Neuron (in vitro differentiated cells): ENCODE results near the gene PRKCE.

Source experiments
- H2AFZ ChIP-seq: one replicate; pipeline ENCODE4 v1.6.1; 2013; ENCODE audit warnings: low read depth, mild to moderate bottlenecking, inconsistent platforms, low read length, moderate library complexity
- H3K27me3 ChIP-seq: one replicate; pipeline ENCODE4 v1.6.1; 2013; ENCODE audit warnings: low read length; ENCODE audit not compliant: insufficient read depth
- H3K36me3 ChIP-seq: one replicate; pipeline ENCODE4 v1.6.1; 2013; ENCODE audit warnings: low read length; ENCODE audit not compliant: insufficient read depth
- H3K4me1 ChIP-seq: one replicate; pipeline ENCODE4 v1.6.1; 2013; ENCODE audit warnings: low read length; ENCODE audit not compliant: insufficient read depth
- H3K4me3 ChIP-seq: 2 replicates; pipeline ENCODE4 v1.5.1; 2013; ENCODE audit warnings: mild to moderate bottlenecking, low read length, moderate library complexity
- H3K9me3 ChIP-seq: one replicate; pipeline ENCODE4 v1.6.1; 2013; ENCODE audit warnings: low read length

PRKCE gene

DNA sequence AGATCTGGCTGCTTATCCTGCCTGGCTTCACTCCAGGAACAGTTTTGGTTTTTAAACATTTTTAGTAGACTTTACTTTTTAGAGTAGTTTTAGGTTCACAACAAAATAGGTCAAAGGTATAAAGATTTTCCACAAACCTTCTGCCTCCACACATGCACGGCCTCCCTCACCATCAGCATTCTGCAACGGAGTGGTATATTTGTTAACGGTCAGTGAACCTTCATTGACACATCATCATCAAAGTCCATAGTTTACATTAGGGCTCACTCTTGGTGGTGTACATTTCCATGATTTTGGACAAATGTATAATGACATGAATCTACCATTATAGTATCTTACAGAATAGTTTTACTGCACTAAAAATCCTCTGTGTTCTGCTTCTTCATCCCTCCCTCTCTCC, 342.6 kb downstream of the PRKCE start:
- Histone ChIP-seq H3K4me1 (no peaks in the 10 kb centered on the region), H2AFZ (no peak overlapping the region), H3K27me3 (no peaks in the 10 kb centered on the region)

DNA sequence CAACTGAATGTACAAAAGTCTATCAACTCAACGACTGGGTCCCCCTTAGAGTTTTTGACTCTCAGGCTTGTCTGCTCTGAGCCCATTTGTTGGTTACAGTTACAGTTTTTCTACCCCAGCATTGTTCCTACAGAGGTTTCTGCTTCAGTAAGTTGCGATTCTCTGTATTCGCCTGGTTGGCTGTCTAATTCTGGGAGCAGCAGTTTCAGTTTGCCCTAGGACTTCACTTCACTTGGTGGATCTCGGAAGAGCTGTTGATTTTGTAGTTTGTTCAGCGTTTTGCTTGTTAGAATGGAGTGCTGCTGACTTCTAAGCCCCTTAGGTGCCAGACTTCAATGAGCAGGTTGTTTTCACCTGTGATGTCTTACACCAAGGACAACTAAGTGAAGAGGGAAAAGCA, 349.2 kb downstream of the PRKCE start:
- Histone ChIP-seq H3K27me3 (no peaks in the 10 kb centered on the region), H3K4me1 (no peaks in the 10 kb centered on the region), H2AFZ (no peak overlapping the region), H3K4me3 (no peak overlapping the region), H3K36me3 (peaks cover 11% of the 10 kb centered on the region), H3K9me3 (no peaks in the 10 kb centered on the region)

More for the DNA sequence above, 342.6 kb downstream of the PRKCE start:
- Histone ChIP-seq H3K36me3 (no peaks in the 10 kb centered on the region), H3K9me3 (no peaks in the 10 kb centered on the region), H3K4me3 (no peak overlapping the region)

- Histone ChIP-seq H3K36me3 (peaks cover 11% of the 10 kb centered on the region), H3K4me3 (no peak overlapping the region), H3K4me1 (no peaks in the 10 kb centered on the region), H2AFZ (no peak overlapping the region), H3K9me3 (no peaks in the 10 kb centered on the region), H3K27me3 (no peaks in the 10 kb centered on the region)
Observed at GRCh38 chr2:46001290-46001689, 349.8 kb downstream of the PRKCE start.

GRCh38 chr2:46001741-46002506, 350.4 kb downstream of the PRKCE start:
- Histone ChIP-seq H3K9me3 (no peaks in the 10 kb centered on the region), H3K4me1 (no peaks in the 10 kb centered on the region), H2AFZ (no peak overlapping the region), H3K36me3 (peaks cover 11% of the 10 kb centered on the region), H3K4me3 (no peak overlapping the region), H3K27me3 (no peaks in the 10 kb centered on the region)

DNA sequence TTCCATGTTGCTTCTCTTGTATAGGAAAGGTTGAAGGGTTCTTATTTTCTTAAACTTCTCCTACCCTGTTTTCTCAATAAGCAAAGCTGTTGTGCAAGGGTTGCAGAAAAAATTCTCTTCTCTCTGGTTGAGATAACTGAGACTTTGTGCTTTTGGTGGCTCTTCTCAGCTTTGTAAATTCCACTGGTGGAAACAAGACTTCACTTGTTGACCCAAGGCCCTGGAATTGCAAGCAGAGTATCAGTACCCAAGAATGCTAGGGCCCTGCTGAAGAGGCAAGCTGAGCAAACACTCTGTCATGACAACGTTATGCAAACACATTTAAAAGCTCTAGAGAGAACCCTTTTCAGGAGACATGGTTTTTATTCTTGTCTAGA, 351.0 kb downstream of the PRKCE start:
- H3K36me3 ChIP-seq = peaks cover 11% of the 10 kb centered on the region
- no peaks in the 10 kb centered on the region for H3K4me1 ChIP-seq
- H3K27me3 ChIP-seq = no peaks in the 10 kb centered on the region
- H3K4me3 ChIP-seq = no peak overlapping the region
- no peak overlapping the region for H2AFZ ChIP-seq
- no peaks in the 10 kb centered on the region for H3K9me3 ChIP-seq

DNA sequence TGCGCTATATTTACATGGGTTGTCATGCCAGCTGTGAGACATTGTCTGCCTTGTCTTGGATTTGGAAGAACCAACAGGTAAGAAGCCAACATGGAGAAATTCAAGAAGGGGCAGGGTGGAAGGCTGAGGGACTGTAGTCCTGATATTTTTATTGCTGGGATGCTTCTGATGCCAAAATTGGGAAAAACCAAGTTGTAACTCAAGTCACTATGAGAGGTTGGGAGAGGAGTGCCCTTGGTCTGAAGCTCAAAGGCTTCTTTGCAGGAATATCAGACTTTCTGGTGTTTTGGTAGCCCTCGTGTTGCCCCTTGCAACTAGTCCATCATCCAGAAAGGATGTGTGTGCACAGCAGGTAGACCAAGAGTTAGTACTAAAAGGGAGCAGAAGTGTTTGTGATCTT, 351.5 kb downstream of the PRKCE start:
- Histone ChIP-seq H3K36me3 (peaks cover 11% of the 10 kb centered on the region), H3K27me3 (no peaks in the 10 kb centered on the region), H3K4me1 (no peaks in the 10 kb centered on the region), H3K4me3 (no peak overlapping the region), H3K9me3 (no peaks in the 10 kb centered on the region), H2AFZ (no peak overlapping the region)

- no peaks in the 10 kb centered on the region for H3K9me3 ChIP-seq
- H3K36me3 ChIP-seq = peaks cover 11% of the 10 kb centered on the region
- no peaks in the 10 kb centered on the region for H3K4me1 ChIP-seq
- no peak overlapping the region for H2AFZ ChIP-seq
- no peaks in the 10 kb centered on the region for H3K27me3 ChIP-seq
- H3K4me3 ChIP-seq = no peak overlapping the region
Observed at GRCh38 chr2:46003903-46004473, 352.5 kb downstream of the PRKCE start.

- no peak overlapping the region for H3K4me3 ChIP-seq
- no peaks in the 10 kb centered on the region for H3K4me1 ChIP-seq
- peaks cover 7% of the 10 kb centered on the region for H3K36me3 ChIP-seq
- H3K27me3 ChIP-seq = no peaks in the 10 kb centered on the region
- H2AFZ ChIP-seq = no peak overlapping the region
- H3K9me3 ChIP-seq = no peaks in the 10 kb centered on the region
Observed at GRCh38 chr2:46006473-46007025, 355.1 kb downstream of the PRKCE start.

GRCh38 chr2:46007412-46007811, 355.9 kb downstream of the PRKCE start:
- Histone ChIP-seq H3K9me3 (no peaks in the 10 kb centered on the region), H2AFZ (no peak overlapping the region), H3K27me3 (no peaks in the 10 kb centered on the region), H3K36me3 (no peaks in the 10 kb centered on the region), H3K4me1 (no peaks in the 10 kb centered on the region), H3K4me3 (no peak overlapping the region)

DNA sequence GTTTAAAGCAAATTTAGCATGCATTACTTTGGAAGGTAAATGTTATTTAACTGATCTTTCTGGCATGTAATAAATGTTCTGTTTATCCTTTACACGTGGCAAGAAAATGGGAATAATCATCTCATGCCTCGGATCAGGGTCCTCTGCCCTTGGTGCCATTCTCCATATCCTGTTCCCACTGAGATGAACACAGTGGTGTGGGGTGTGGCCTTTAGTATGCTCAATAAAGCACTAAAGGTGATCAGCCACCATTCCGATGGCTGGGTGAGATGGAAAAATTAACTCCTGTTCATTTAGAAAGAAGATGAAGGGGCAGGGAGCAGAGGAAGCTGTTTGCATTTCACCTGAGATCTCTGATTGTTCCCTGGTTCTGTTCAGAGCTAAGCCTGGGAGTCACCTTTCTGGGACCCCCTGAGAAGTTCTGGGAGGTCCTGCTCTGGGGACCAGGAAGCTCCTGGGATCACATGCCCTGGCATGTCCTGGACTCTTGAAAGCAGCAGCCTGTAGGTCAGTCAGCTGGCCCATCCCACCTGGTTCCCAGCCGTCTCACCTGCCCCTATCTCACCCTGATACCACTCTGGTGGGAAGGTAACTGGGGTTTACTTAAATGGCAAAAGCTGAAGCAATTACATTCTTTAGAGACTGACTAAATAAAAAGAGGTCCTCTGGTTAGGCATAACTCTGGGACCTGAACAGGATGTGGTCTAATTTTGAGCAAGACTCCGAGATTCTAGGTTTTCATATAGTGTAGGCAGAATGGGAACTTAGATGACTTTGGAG, 356.8 kb downstream of the PRKCE start:
- H3K4me3 ChIP-seq = no peak overlapping the region
- no peaks in the 10 kb centered on the region for H3K27me3 ChIP-seq
- H2AFZ ChIP-seq = no peak overlapping the region
- H3K4me1 ChIP-seq = no peaks in the 10 kb centered on the region
- no peaks in the 10 kb centered on the region for H3K9me3 ChIP-seq
- no peaks in the 10 kb centered on the region for H3K36me3 ChIP-seq

- Histone ChIP-seq H3K4me3 (no peak overlapping the region), H3K36me3 (no peaks in the 10 kb centered on the region), H3K4me1 (no peaks in the 10 kb centered on the region), H3K9me3 (no peaks in the 10 kb centered on the region), H3K27me3 (no peaks in the 10 kb centered on the region), H2AFZ (no peak overlapping the region)
Observed at GRCh38 chr2:46009315-46009714, 357.8 kb downstream of the PRKCE start.

DNA sequence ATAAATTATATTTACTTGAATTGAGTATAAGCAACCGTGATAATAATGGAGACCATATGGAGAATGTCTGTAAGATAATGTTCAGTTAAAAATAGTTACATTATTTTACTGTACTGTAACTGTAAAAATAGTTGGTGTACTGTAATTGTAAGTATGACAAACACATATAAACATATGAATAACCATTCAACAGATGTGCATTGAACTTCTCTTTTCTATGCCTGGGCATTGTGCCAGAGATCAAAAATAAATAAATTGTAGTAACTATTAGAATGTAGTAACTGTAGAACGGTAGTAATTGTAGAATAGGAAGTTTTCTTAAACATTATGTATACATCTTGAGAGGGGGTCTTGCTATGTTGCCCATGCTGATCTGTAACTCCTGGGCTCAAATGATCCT, 358.3 kb downstream of the PRKCE start:
- H3K4me1 ChIP-seq = no peaks in the 10 kb centered on the region
- H2AFZ ChIP-seq = no peak overlapping the region
- no peaks in the 10 kb centered on the region for H3K36me3 ChIP-seq
- H3K9me3 ChIP-seq = no peaks in the 10 kb centered on the region
- no peak overlapping the region for H3K4me3 ChIP-seq
- no peaks in the 10 kb centered on the region for H3K27me3 ChIP-seq

- no peak overlapping the region for H3K4me3 ChIP-seq
- H3K36me3 ChIP-seq = no peaks in the 10 kb centered on the region
- no peaks in the 10 kb centered on the region for H3K9me3 ChIP-seq
- H3K4me1 ChIP-seq = peaks cover 2% of the 10 kb centered on the region
- H3K27me3 ChIP-seq = no peaks in the 10 kb centered on the region
- H2AFZ ChIP-seq = no peak overlapping the region
Observed at GRCh38 chr2:46010223-46010924, 358.9 kb downstream of the PRKCE start.
